Measurements from ENCODE around the gene EYS. TPM values are rescaled to one million over a fixed set of nuclear protein-coding genes. Genes with fewer than 3 reads are reported as not detected.

The EYS gene
- total and polyA plus RNA-seq, 2 of the 8 experiments (the other 6 are each of a cell fraction or from before 2014, with no cell fraction given): 0.05 to 0.13 TPM

GRCh38 chr6:64170316-64170715, 1536.7 kb downstream of the EYS start (continued):
- no peak for TF ChIP-seq CBX5 (IDR thresholded peaks at IDR 0.05; ENCODE audit: low read depth, low read length)
- TF ChIP-seq CHD1 (IDR thresholded peaks at IDR 0.05; ENCODE audit: low read depth, low read length): no peak
- no peak for TF ChIP-seq NANOG (IDR thresholded peaks at IDR 0.05; ENCODE audit: insufficient read depth, low read depth, low read length, poor library complexity, severe bottlenecking)
- no peak for TF ChIP-seq SIX5 (IDR thresholded peaks at IDR 0.05; ENCODE audit: low read depth, low read length)
- no peak for TF ChIP-seq SIRT6 (IDR thresholded peaks at IDR 0.05; ENCODE audit: low read length)
- TF ChIP-seq RAD21 (IDR thresholded peaks at IDR 0.05 in 1 of 2, conservative IDR thresholded peaks at IDR 0.05 in 1 of 2; ENCODE audit: low read depth in 2 of 2, low read length in 2 of 2): no peak
- TF ChIP-seq SUZ12 (IDR thresholded peaks at IDR 0.05; ENCODE audit: low read length): no peak
- TF ChIP-seq SIN3A (conservative IDR thresholded peaks at IDR 0.05 in 1 of 2, IDR thresholded peaks at IDR 0.05 in 1 of 2; ENCODE audit: low read depth in 1 of 2, low read length in 2 of 2): no peak
- TF ChIP-seq RFX5 (IDR thresholded peaks at IDR 0.05; ENCODE audit: borderline replicate concordance, low read depth, low read length): no peak
- no peak for TF ChIP-seq SP4 (IDR thresholded peaks at IDR 0.05; ENCODE audit: low read length)

Data from H1 (cell line).